Fibroblast of peridontal ligament (primary cell): Measurements from ENCODE around the gene DMBX1.

Experiments used
- DNase-seq: peaks from one replicate; pipeline ENCODE4 v3.0.0-alpha.2; 2010; ENCODE audit errors: extremely low read depth

The DMBX1 gene

DNA sequence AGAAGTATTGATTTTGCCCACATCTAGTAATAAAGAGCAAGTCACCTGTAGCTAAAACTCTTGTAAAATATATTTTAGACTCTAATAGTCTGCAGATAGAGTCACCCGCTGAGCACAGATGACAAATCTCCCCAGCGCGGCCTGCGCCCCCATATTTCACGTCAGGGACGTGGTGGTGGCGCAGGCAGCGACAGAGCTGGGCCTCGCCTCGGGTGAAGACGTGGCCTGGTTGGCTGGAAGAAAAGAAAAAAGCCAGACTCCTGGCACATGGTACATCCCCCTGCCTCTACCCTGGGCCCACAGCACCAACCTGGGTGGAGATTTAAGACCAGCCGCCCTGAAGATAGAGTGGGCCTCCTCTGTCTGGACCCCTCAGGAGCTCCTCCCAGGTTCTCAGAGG, 6.0 kb upstream of the DMBX1 start:
- no peak for DNase-seq

DNA sequence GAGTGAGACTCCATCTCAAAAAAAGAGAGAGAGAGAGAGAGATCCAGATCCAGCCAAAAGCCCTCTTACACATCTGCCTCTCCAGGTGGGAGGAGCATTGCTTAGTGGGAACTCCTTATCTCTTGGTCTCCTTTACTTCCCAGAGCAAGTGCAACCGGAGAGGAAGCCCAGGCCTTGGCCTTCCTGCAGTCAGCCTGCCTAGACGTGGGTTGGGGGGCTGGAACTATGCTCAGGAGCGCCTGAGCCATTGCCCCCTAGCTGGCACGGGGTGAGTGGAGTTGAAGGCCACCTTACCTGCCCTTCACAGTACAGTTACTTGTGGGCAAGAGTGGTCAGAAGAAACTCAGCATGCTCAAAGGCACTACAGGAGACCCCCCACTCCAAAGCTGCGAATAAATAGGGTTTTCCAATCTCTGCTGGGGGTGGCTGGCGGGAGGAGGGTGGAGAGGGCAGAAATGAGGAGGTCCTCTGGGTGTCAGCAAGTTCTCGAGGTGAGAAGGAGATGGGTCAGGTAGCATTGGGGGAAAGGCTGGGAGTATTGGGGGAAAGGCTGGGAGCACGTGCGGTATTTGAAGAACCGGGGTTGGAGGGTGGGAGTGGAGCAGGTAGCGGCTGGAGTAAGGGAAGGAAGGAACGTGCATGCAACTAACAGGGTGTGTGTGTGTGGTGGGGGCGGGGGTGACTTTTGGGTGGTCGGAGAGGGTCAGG, 4.7 kb upstream of the DMBX1 start:
- no peak for DNase-seq

DNA sequence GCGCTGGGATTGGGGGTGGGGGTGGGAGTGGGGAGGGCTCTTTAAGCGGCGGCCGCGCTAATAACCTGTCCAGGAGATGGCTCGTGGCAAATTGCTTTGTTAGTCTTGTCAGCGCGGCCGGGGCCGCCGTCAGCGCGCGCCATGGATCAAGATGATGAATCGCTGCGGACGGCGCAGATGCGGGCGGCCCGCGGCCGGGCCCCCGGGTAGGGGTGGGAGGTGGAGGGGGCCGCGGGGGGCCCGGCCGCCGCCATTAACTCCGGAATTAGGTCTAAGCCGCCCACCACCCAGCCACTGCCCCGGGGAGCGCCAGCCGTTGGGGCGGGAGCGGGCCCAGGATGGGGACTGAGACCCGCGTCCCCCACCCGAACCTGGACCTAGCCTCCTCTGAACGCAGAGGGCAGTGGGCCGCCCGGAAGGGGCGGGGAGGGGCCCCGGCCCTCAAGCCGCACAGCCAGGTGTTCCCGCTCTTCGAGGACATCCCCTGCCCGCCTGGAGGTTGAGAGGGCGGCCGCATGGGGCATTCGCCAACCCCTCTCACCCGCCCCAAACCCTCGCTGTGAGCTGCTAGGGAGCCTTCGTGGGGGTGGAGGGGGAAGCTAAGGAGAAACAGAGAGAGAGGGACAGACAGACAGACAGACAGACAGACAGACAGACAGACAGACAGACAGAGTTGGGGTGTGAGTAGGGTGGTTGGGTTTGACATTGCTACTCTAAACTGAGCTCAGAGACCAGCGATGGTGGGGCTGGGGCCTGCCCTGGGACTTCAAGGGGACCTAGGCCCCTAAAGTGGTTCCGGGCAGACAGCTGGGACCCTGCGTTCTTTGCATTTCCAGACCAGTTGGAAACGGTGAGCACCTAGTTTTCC, 3.8 kb upstream of the DMBX1 start:
- no peak for DNase-seq

DNA sequence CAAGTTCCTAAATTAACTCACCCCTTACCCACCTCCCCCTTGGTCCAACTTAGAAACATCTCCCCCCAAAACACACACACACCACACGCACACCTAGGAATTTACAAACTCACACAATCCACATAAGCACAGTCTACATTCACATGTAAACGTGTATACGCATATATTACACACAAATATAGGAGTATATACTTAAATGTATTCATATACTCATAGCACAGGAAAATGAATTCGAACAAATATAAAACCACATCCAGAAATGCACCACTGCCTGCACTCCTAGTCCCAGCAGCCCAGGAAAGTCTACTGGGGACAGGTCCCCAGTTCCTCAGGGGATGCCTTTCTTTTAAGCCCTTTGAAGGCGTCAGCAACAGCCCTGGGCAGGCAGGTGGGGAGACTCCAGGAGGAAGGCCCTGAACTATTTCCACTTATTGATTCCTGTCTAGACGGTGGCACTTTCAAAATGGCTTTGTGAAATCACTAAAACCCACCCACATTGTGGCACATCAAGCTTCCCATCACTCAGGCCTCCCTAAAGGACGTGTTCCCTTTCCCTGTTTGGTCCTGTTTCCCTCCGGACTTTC, 3.1 kb upstream of the DMBX1 start:
- DNase-seq: no peak

DNA sequence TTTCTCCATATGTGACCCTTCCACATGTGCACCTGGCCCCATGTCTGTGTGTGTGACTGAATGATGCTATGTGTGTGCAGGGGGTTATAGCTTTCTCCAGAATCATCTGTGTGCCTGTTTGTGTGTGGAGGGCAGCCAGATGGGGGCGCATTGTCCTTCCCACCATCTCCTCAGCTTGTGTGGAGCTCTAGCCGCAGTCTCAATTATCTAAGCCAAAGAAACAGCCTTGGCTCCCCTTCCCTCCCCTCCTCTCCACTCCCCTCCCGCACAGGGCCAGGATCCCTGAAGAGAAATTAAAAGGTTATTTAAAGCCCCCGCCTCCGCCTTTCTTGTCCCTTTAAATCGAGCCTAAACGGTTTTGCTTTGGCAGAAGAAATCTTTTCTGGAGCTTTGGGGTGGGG, 1.8 kb upstream of the DMBX1 start:
- no peak for DNase-seq

DNA sequence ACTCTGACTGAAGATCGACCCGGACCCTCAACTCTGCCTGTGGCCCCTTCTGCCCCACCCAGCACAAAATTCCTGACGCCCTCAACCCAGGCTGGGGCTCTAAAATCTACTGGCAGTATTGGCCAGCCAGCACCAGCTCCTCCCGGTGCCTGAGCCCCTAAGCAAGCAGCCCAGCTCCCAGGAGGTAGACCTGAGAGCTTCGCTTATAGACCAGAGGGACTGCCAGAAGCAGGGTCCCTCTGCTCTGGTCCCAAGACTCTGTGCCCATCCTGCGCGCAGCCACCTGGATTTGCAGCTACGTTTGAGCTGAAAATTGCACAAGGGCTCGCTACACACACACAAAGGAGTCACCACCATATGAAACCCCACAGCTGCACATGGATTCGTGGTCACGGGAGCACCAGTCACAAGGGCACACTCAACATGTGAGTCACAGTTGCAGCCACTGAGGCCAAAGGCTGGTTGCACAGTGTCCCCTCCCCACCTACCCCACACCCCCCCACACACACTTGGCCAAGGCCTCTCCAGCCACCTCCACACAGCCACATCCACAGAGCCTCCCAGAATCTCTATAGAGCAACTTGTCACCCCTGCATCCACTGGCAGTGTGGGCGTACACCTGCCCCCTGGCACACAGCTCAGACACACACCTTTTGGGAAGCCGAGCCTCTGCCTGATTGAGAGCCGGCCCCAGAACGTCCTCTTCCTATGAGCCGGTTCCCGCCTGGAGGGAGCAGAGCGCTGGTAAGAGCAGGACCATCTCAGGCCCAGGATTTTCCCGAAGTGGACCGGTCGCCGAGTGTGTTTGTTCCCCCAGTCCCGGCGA, 1.1 kb upstream of the DMBX1 start:
- no peak for DNase-seq

DNA sequence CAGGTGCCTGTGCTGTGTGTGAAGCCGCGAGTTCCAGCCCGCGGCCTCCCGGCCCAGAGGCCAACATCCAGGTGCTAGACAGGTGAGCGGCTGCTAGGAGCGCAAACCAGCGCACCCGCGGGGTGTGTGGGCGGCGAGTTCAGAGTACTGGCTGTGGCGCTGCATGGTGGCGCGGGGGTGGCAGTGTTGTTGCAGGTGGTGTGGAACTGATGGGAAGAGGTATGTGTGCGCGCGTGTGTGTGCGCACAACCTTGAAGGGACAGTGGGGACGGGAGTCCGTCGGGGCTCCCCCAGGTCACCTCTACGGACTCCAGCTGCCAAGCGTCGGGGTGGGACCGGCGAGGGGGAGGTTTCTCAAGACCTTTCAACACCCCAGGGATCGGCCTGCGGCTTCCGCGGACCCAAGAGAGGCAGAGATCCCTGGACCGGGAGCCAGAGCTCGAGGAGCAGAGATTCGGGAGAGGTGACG, 433 bp upstream of the DMBX1 start:
- no peak for DNase-seq

DNA sequence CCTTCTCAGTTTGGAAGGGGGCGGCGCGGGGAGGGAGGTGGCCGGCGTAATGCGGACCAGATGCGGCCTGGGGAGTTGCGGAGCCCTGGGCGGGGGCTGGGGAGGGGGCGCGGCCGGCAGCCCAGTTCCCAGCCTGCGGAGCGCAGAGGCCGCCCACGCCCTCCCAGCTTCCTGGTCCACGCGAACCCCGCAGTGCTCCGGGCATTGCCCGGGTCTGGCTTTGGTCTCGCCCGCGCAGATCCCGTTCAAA, 695 bp downstream of the DMBX1 start:
- no peak for DNase-seq

DNA sequence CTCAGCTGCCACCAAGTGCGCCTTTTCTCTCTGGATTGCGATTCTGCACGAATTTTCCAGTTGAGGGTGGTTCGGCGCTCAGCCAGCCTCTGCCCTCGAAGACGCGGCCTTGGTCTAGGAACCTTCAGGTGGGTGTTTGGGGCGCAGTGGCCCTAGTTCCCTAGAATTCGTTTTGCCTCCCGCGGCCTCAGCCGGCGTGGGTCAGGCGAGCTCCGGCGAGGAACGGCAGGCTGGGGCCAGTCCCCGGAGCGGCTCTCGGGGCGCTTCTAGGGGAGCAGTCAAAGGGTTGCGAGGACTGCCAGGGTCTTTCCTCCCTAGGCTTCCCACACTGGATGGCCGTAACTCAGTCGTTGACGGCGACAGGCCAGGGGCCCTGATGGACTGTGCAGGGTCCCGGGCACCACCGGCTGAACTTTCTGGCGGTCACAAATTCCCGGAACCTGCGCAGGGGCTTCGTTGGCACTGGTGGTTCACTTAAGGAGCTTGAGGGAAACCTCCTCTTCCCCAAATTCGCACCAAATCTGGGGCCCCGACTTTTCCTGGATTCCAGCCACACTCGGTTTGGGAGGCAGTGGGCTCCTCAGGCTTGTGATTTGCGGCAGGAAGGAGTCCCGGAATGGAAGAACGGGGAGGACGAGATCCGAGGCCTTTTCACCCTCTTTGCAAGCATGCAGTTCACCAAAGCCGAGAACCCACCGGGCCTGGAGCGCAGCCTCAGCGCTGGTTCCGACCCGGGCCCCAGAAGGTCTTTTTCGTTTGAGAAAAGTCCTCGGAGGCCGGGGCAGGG, 1.2 kb downstream of the DMBX1 start:
- DNase-seq: peak; percentile 10

DNA sequence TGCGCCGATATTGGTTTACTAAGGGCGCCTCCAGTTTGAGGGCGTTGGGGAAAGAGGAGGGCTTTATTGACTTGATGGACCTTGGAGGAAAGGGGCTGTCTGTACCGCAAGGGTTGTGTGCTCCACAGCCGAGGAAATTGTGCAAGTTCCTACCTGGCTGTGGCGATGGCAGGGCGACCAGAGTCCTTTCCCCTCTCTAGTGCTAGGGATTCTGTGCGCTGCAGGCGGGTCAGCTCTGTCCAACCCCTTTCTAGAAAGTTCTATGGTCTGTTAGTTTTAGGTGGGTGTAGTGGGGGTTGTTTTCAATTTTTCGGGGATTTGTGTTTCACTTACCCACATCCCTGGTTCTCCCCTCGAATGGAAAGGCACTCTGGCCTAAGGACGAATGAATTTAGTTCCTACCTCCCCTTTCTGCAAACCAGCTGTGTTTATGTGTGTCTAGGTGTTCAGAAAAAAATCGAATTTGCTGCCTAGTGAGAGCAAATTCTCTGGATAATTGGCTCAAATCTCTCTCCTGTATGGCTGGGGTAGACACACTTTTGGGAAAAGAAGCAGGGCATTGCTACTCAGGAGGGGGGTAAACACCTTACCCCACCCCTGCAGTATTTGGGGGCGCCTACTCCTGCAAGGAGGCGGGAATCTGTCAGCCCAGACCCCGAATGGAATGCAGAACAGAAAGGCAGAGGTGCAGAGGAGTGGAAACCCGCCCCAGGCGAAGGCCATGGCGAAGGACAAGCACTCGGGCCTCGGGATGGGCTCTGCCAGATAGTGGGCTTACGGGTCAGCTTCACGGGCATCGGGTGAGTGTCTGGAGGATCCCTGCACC, 2.0 kb downstream of the DMBX1 start:
- DNase-seq: no peak

DNA sequence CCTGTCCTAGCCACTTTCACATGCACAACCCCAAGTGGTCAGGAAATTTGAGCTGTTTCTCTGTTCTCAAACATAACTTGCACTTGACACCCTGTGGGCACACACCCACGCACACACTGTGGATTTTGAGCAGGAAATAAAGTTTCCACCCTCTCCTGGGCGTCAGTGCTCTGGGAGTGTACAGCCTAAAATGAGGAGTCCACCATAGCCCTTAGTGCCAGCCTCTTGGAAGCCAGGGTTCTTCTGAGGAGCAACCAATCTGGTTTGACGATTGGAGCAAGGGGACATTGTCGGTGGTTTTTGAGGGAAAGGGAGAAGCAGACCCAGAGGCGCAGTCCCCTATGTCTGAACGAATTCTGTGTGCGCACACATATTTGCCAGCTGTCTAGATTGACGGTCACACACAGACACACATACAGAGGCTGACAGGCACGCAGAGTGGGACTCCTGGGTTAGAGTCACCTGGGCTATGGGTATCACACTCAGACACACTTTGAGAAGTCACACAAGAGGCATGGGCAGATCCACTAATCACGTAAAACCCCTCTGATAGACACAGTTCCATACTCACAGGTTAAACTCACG, 2.7 kb downstream of the DMBX1 start:
- no peak for DNase-seq

DNA sequence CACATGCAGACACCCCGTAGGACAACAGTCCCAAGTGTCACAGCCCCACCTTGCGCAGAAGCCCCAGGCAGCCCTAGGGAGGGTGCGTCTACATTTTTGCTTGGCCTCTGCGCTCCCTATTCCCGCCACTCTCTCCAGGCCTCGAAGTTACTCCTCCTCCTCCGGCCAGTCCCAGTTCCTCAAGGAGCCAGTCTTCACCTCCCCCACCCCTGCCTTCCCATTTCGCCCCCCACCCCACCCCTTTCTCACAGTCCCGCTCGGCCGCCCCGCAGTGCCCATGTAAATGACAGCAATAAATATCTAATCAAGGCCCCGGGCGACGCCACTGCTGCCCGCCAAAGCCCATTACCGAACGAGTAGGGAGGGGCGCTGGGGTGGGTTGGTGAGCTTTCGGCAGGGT, 3.2 kb downstream of the DMBX1 start:
- no peak for DNase-seq

DNA sequence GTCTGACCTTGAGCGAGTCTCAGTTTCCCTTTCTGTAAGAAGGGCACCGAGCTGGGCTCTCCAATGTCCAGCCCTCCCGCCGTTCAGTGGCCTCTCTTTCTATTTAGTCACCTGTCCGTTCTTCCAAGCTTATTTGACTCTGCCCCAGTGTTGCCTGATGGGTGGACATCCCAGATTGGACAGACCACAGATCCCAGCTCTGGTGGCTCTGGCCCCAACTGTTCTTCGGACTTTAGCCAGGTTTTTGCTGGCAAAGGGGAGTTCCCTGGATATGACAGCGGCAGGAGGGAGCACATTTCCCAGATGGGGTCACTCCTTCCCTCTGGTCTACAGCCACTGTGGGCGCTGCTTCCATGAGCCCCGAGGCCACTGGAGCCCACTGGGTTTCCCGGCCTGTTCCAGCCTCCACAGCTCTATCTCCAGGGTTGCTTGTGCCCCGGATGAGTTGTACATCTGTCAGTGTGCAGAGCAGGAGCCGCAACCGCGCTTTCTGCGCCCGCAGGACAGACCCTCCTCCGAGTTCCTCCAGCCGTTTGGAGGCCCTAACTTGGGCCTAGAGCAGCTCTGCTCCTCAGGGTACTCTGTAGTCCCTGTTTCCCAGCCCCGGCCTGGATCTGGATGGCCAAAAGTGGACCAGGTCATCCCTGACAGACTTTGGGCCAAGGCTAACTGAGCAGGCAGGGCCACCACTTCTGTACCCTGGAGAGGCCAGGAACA, 3.8 kb downstream of the DMBX1 start:
- DNase-seq: no peak

DNA sequence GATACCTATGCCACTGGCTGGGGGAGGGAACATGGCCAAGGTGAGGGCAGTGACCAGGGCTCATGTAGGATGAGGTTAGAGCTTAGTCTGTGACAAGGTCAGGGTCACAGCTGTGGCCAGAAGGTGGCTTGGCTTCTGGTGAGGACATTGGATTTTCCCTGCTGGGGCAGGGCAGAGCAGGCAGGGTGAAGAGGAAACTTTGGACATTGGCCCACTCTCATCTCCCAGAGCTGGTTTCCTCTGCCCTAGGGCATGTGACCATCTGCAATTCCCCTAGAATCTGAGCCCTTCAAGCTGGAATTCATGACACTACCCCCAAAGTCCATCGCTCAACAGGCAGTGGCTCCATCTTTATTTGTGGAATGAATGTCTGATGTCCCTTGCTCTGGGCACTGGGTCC, 5.3 kb downstream of the DMBX1 start:
- DNase-seq: no peak

DNA sequence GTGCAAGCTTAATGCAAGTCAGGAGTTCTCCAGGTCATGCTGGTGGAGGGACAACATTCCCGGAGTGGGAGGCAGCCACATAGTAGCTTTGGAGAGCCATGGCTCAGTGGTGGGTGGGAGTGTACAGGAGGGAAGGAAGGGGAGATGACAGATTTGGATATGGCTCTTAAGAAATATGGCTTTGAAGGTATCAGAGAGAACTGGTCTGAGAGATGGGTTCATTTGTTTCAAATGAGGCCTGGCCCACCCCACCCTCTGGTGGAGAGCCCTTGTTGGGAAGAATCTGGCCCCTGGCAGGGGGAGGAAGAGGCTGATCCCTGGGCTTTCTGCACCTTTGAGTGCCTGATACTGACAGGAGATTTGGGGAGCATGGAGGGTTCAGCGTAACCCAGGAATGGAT, 6.1 kb downstream of the DMBX1 start:
- no peak for DNase-seq

DNA sequence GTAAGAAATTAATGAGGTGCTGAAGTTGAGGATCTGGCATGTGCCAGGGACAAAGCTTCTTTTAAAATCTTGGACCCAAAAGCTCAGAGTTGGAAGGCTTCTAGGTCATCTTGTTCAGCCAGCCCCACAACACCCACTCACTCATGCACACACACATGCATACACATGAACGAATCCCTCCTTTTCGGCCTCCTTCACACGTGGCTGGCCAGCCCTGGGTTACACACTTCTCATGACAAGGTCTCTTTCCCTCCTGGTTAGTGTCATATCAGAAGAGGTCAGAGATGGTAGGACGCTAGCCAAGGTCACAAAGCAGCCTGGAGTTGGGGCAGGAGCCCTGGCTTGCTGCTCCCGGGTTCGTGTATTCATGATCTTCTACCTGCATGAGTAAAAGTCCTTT, 6.9 kb downstream of the DMBX1 start:
- DNase-seq: no peak

DNA sequence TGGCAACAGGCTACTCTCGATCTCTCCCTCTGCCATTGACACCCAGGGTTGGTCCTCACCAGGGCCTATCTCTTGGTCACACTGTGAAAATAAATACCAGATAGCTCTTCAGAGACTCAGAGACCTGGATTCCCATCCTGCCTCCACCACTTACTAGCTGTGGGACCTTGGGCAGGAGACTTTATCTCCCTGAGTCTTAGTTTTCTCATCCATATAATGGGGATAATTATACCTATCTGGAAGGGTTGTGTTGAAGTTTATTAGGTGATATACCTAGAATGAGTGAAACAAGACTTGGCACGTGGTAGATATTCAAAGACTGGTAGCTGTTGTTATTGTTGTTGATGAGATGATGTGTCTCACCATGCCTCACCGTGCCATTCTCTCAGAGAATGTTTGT, 7.4 kb downstream of the DMBX1 start:
- DNase-seq: no peak

DNA sequence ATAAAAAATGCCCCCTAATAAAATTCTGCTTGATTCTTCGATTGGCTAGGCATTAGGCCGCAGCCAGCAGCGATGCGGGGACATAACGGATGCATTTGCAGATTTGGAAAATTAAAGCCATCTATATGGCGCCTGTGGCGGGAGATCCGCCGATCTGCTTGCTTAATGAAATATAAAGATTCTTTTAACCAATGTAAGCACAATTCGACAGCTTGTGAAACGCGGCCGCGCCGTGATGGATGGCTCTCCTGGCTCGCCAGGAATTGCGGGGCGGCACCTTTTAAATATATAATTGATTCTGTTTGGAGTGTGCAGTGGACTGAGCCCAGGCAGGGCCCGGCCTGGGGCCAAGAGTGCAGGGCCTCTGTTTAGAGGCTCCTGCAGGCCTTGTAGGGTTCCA, 8.0 kb downstream of the DMBX1 start:
- no peak for DNase-seq

DNA sequence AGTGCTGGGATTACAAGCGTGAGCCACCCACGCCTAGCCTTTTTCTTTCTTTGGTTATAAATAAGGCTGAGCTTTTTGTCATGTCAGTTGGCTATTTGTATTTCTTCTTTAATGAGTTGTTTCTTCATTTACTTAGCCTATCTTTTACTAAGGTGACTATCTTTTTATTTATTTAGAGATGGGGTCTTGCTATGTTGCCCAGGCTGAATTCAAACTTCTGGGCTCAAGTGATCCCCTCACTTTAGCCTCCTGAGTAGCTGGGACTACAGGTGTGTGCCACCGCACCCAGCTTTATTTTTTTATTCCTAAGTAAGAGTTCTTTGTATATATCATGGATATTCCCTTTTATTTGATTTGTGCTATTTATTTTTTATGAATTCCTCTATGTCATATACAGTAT, 11.9 kb downstream of the DMBX1 start:
- no peak for DNase-seq

DNA sequence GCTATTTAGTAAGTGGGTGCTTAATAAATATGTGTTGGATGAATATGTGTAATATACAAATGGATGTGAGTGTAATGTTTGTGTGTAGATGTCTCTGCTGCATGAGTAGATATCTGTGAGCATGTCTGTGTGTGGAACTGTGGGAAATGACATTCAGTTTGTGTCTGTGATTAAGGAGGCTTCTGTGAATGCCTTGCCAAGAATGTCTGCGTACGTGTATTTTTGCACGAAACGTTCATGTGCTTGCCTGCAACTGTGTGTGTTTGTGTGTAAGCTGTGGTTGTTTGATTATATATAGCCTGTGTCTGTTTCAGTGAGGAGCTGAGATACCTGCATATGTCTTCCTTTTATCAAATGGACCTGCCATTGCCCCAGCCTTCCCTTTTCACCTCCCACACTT, 13.8 kb downstream of the DMBX1 start:
- DNase-seq: no peak
